Endothelial cell of umbilical vein (primary cell): ENCODE measurements around the gene BUD31. TPM values are rescaled to one million over a fixed set of nuclear protein-coding genes. Genes with fewer than 3 reads are reported as not detected.

ENCODE experiments used
- BruUV-seq: library from RNA; stranded (reverse); fragments of 400-500 nt; replicated peaks from 2 replicates; lab custom pipeline; 2021; lab: Mats Ljungman, UMichigan
- CTCF ChIA-PET: fragments of 300-600, 350-600 bp; sonication (Branson Sonifier 250); formaldehyde crosslinking; loops from one replicate; lab custom pipeline; 2021; ENCODE audit warnings: antibody characterized with exemption, inconsistent platforms; lab: Charles Lee
- POLR2A ChIA-PET: fragments of 300-600, 350-600 bp; sonication (Branson Sonifier 250); formaldehyde crosslinking; loops from one replicate; lab custom pipeline; 2021; ENCODE audit warnings: antibody characterized with exemption, inconsistent platforms; lab: Charles Lee
- DNase-seq: peaks from one replicate; pipeline ENCODE4 v3.0.0-alpha.2; 2011; ENCODE audit warnings: low read depth, low spot score
- FAIRE-seq: peaks from 2 replicates; lab custom pipeline; 2011; peaks lifted over from hg19 to GRCh38; lab: Jason Lieb, UNC
- H2AFZ ChIP-seq: 2 replicates; pipeline ENCODE4 v1.6.0; 2012; ENCODE audit warnings: low read depth, low read length, control low read depth, inconsistent platforms
- H3K27ac ChIP-seq: 2 replicates; pipeline ENCODE4 v1.5.1; 2011; ENCODE audit warnings: low read depth, mild to moderate bottlenecking, control low read depth, low read length, moderate library complexity; ENCODE audit not compliant: insufficient read depth
- H3K27me3 ChIP-seq, 2 experiments: 2 replicates each; pipeline versions ENCODE4 v1.6.0 to v1.6.1; 2011; ENCODE audit warnings: low read length in 2 of 2, mixed read lengths in 1 of 2; ENCODE audit not compliant: control insufficient read depth in 2 of 2, insufficient read depth in 2 of 2
- H3K36me3 ChIP-seq, 2 experiments: 2 replicates in 1 of 2; 3 replicates in 1 of 2; pipeline ENCODE4 v1.5.1; 2011; ENCODE audit warnings: low read length in 2 of 2, mild to moderate bottlenecking in 1 of 2, moderate library complexity in 1 of 2; ENCODE audit not compliant: control insufficient read depth in 2 of 2, insufficient read depth in 2 of 2; ENCODE audit errors: extremely low read depth in 1 of 2
- H3K4me1 ChIP-seq: 3 replicates; pipeline ENCODE4 v1.5.1; 2011; ENCODE audit warnings: mild to moderate bottlenecking, low read length; ENCODE audit not compliant: control insufficient read depth, insufficient read depth; ENCODE audit errors: extremely low read depth
- H3K4me2 ChIP-seq: 2 replicates; pipeline ENCODE4 v1.6.1; 2011; ENCODE audit warnings: low read length, control low read depth, mixed read lengths; ENCODE audit not compliant: insufficient read depth
- H3K4me3 ChIP-seq, 3 experiments: fragments of 200-600 bp in 1 of 3; sonication (generic), shearing (Covaris generic) in 1 of 3; replicated peaks in 1 of 3; 2 replicates each; pipeline ENCODE4 v1.5.1; 2011 to 2016; ENCODE audit warnings: control low read depth in 3 of 3, low read length in 3 of 3, mild to moderate bottlenecking in 2 of 3, inconsistent platforms in 1 of 3, low read depth in 1 of 3, moderate library complexity in 1 of 3; ENCODE audit not compliant: insufficient read depth in 1 of 3
- H3K79me2 ChIP-seq: 2 replicates; pipeline ENCODE4 v1.6.0; 2012; ENCODE audit warnings: low read length, inconsistent platforms; ENCODE audit not compliant: control insufficient read depth, insufficient read depth
- H3K9ac ChIP-seq: replicated peaks from 2 replicates; pipeline ENCODE3; 2011; ENCODE audit warnings: low read length, control low read depth; ENCODE audit not compliant: insufficient read depth; ENCODE audit errors: extremely low read depth
- H3K9me1 ChIP-seq: replicated peaks from 3 replicates; pipeline ENCODE4 v1.6.0; 2011; ENCODE audit warnings: mild to moderate bottlenecking, low read length; ENCODE audit not compliant: control insufficient read depth, insufficient read depth; ENCODE audit errors: extremely low read depth
- H3K9me3 ChIP-seq: replicated peaks from 2 replicates; pipeline ENCODE4 v1.5.1; 2012; ENCODE audit warnings: low read length, inconsistent platforms; ENCODE audit not compliant: control insufficient read depth, insufficient read depth
- H4K20me1 ChIP-seq: replicated peaks from 2 replicates; pipeline ENCODE3; 2011; ENCODE audit warnings: mild to moderate bottlenecking, low read length; ENCODE audit not compliant: control insufficient read depth, insufficient read depth; ENCODE audit errors: extremely low read depth
- MAX ChIP-seq: IDR thresholded peaks from 2 replicates; pipeline ENCODE4 v1.6.1; 2011; ENCODE audit not compliant: insufficient read depth, insufficient read length
- MYC ChIP-seq: IDR thresholded peaks from one replicate; pipeline ENCODE4 v1.6.1; 2011; ENCODE audit warnings: mild to moderate bottlenecking, low read depth, low read length
- POLR2A ChIP-seq: IDR thresholded peaks from 2 replicates; pipeline ENCODE4 v1.6.1; 2012; ENCODE audit warnings: low read depth, mild to moderate bottlenecking, control low read depth, low read length
- POLR2AphosphoS5 ChIP-seq: IDR thresholded peaks from 2 replicates; pipeline ENCODE4 v1.6.1; 2012; ENCODE audit warnings: low read depth, mild to moderate bottlenecking, control low read depth, low read length, moderate library complexity; ENCODE audit not compliant: insufficient read depth
- dilution Hi-C: fragments of 300-500 bp; cut with MboI; formaldehyde crosslinking; loops from one replicate; pipeline ENCODE4 v1.15.0; 2019; ENCODE audit warnings: low sequenced_read_pairs; ENCODE audit not compliant: extremely low pct_ligation_motif_present
- intact Hi-C: fragments of 100-400 bp; cut with micrococcal nuclease; formaldehyde crosslinking; loops from one replicate; pipeline ENCODE4 v1.10.0; 2022
- polyA plus RNA-seq, 4 experiments: library from polyadenylated mRNA; depleted of rRNA in 3 of 4; stranded (reverse) in 3 of 4; unstranded in 1 of 4; fragments of >200 nt; gene quantifications; 2 replicates each; pipeline versions ENCODE4 v1.2.1 to v1.2.3, GENCODE V29; 2011 to 2012; ENCODE audit warnings: missing spikeins in 1 of 4
- total RNA-seq: library from RNA; stranded (reverse); gene quantifications from 2 replicates; pipeline ENCODE4 v1.2.3, GENCODE V29; 2021
- TF ChIP-seq, protein P1 (sequence below), 2 donors: IDR thresholded peaks; 1 replicate in 1 of 2; 2 replicates in 1 of 2; pipeline ENCODE4 v1.5.1; 2011; ENCODE audit warnings: low read length in 2 of 2, mild to moderate bottlenecking in 2 of 2, moderate library complexity in 2 of 2, control low read depth in 1 of 2, inconsistent platforms in 1 of 2, low read depth in 1 of 2; ENCODE audit not compliant: insufficient read depth in 1 of 2; ENCODE audit errors: extremely low read depth in 1 of 2

The BUD31 gene
- total and polyA plus RNA-seq, 2 donors (not counting 3 experiments of a cell fraction or from before 2014, with no cell fraction given) = 67.8 to 122 TPM

GRCh38 chr7:99410635-99411034 lies 1.9 kb downstream of the BUD31 start:
- Histone ChIP-seq H3K27ac (no peak overlapping the region), H3K36me3 (peaks cover 9 to 10% of the 10 kb centered on the region in 2 experiments), H3K9ac (no peak overlapping the region), H3K4me2 (no peak overlapping the region), H2AFZ (no peak overlapping the region), H3K27me3 (no peaks in the 10 kb centered on the region), H3K4me3 (no peak overlapping the region), H3K9me1 (no peaks in the 10 kb centered on the region), H3K9me3 (no peaks in the 10 kb centered on the region), H3K79me2 (peaks cover 50% of the 10 kb centered on the region), H3K4me1 (peaks cover 21% of the 10 kb centered on the region), H4K20me1 (peaks cover 3% of the 10 kb centered on the region)
- TF ChIP-seq MAX (no peak), POLR2A (no peak), MYC (no peak), POLR2AphosphoS5 (no peak)
- TF ChIP-seq, protein P1, sequence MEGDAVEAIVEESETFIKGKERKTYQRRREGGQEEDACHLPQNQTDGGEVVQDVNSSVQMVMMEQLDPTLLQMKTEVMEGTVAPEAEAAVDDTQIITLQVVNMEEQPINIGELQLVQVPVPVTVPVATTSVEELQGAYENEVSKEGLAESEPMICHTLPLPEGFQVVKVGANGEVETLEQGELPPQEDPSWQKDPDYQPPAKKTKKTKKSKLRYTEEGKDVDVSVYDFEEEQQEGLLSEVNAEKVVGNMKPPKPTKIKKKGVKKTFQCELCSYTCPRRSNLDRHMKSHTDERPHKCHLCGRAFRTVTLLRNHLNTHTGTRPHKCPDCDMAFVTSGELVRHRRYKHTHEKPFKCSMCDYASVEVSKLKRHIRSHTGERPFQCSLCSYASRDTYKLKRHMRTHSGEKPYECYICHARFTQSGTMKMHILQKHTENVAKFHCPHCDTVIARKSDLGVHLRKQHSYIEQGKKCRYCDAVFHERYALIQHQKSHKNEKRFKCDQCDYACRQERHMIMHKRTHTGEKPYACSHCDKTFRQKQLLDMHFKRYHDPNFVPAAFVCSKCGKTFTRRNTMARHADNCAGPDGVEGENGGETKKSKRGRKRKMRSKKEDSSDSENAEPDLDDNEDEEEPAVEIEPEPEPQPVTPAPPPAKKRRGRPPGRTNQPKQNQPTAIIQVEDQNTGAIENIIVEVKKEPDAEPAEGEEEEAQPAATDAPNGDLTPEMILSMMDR (IDR thresholded peaks at IDR 0.05; ENCODE audit: extremely low read depth in 1 of 2, insufficient read depth in 1 of 2, low read depth in 1 of 2, low read length in 2 of 2) = no peak
- dilution Hi-C loops = no loop called here
- CTCF ChIA-PET = no interaction called here
- FAIRE-seq (no peak), DNase-seq (no peak)
- BruUV-seq = no TSS peak
- POLR2A ChIA-PET = no interaction called here
- intact Hi-C loops = no loop called here
